Right lobe of liver (tissue), 6 donors: Measurements from ENCODE around the gene PRKN. TPM values are rescaled to one million over a fixed set of nuclear protein-coding genes. Genes with fewer than 3 reads are reported as not detected.

Source experiments
- ATAC-seq, 4 donors: fragments of 200-7000 bp; cut with Tn5 transposase; one replicate each; pipeline ENCODE4 v1.9.1; 2020; ENCODE audit warnings: mild to moderate bottlenecking in 4 of 4, moderate library complexity in 4 of 4
- DNase-seq, 3 donors: peaks; one replicate each; pipeline ENCODE4 v3.0.0-alpha.2; 2020
- H3K27ac ChIP-seq, 3 donors: fragments of 200-600 bp; one replicate each; pipeline ENCODE4 v1.8.0; 2022
- H3K27me3 ChIP-seq, 2 donors: fragments of 200-600 bp; one replicate each; pipeline ENCODE4 v1.8.0; 2022
- H3K36me3 ChIP-seq, 4 donors: fragments of 200-600 bp; sonication (generic) in 1 of 4; one replicate each; pipeline versions ENCODE4 v1.5.1 to v1.8.0; 2017 to 2022; ENCODE audit warnings: control low read depth in 1 of 4
- H3K4me1 ChIP-seq, 4 donors: fragments of 200-600 bp; sonication (generic) in 1 of 4; one replicate each; pipeline versions ENCODE4 v1.5.1 to v1.8.0; 2017 to 2022; ENCODE audit warnings: control low read depth in 1 of 4
- H3K4me3 ChIP-seq, 3 donors: fragments of 200-600 bp; one replicate each; pipeline ENCODE4 v1.8.0; 2022
- H3K9me3 ChIP-seq, 4 donors: fragments of 200-600 bp; sonication (generic) in 1 of 4; one replicate each; pipeline versions ENCODE4 v1.5.1 to v1.8.0; 2017 to 2022; ENCODE audit warnings: control low read depth in 1 of 4
- POLR2A ChIP-seq: fragments of 450-650 bp; IDR thresholded peaks from one replicate; pipeline ENCODE4 v1.6.1; 2017; ENCODE audit warnings: antibody characterized with exemption, mild to moderate bottlenecking
- WGBS: methylation state at CpG from one replicate; pipeline ENCODE4 v1.1.6; 2018; ENCODE audit warnings: low coverage, low lambda C conversion rate; ENCODE audit not compliant: insufficient coverage; ENCODE audit errors: missing lambda C conversion rate; 5-methylcytosine and 5-hydroxymethylcytosine counted together
- intact Hi-C, 2 donors: fragments of 100-400 bp; cut with DNase I; formaldehyde crosslinking; loops; one replicate each; pipeline versions ENCODE4 v1.11.2 to v1.14.1; 2022
- total RNA-seq, 6 experiments: library from RNA; depleted of rRNA in 2 of 6; stranded (reverse); fragments of >200 nt in 2 of 6; fragmentation: NEBNext Ultra II Directional in 3 of 6; extraction: Animal tissue kit (Norgen Biotek cat#: 25700) in 3 of 6; gene quantifications; one replicate each; pipeline versions ENCODE4 v1.1.0 to v1.2.4, GENCODE V29; 2016 to 2023
- TF ChIP-seq, protein P1 (sequence below), 4 donors: fragments of 200-600 bp in 3 of 4; fragments of 450-650 bp in 1 of 4; IDR thresholded peaks; one replicate each; pipeline versions ENCODE4 v1.5.1 to v1.8.0; 2016 to 2022; ENCODE audit warnings: antibody characterized with exemption in 4 of 4, mild to moderate bottlenecking in 2 of 4
- donor health status: DM: no; HTN: yes; CAD: no.
- donor health status: DM: no; HTN: no; CAD: no.
- donor health status: DM: no; HTN: no; CAD: no.
- donor health status: DM: no; HTN: yes; CAD: no.
- donor health status: DM: no; HTN: yes; CAD: no.

The PRKN gene
- total RNA-seq, 6 experiments from 2014 or later = 1.1 to 3.7 (median 2.2) TPM

GRCh38 chr6:162421004-162421403 is 306.6 kb downstream of the PRKN start:
- WGBS = 43% methylated on average over 4 of the region's 4 CpGs
- no peak for ATAC-seq
- TF ChIP-seq, protein P1, sequence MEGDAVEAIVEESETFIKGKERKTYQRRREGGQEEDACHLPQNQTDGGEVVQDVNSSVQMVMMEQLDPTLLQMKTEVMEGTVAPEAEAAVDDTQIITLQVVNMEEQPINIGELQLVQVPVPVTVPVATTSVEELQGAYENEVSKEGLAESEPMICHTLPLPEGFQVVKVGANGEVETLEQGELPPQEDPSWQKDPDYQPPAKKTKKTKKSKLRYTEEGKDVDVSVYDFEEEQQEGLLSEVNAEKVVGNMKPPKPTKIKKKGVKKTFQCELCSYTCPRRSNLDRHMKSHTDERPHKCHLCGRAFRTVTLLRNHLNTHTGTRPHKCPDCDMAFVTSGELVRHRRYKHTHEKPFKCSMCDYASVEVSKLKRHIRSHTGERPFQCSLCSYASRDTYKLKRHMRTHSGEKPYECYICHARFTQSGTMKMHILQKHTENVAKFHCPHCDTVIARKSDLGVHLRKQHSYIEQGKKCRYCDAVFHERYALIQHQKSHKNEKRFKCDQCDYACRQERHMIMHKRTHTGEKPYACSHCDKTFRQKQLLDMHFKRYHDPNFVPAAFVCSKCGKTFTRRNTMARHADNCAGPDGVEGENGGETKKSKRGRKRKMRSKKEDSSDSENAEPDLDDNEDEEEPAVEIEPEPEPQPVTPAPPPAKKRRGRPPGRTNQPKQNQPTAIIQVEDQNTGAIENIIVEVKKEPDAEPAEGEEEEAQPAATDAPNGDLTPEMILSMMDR (IDR thresholded peaks at IDR 0.05) = no peak
- no peak for TF ChIP-seq POLR2A

DNA sequence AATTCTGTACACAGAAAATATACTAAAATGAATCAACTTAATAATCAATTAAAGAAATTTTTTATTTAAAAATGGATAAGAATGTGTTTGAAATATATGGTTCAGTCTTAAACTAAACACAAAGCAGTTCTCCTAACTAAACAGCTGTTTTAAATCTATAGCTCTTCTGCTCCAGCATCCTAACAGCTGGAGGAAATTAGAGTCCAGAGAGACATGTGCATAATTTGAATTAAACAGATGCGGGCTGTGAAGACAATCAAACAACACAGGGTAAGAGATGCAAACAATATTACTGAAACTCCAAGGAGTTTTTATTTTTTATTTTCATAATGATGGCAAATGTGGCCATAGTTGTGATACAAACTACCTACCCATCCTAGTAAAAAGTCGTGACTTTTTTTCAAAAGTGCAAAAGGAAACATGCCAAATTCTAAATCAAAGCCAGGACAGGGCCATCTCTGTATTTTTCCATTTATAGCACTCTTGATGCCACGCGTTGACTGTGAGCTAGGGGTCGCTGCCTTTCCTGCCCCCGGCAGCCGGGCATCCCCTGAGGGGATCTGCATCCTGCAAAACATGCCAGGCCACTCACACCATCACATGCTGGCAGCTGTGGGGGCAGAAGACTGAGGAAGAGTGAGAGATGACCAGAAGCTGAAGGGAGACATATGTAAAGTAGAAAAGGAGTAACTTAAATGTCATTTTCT is 310.6 kb downstream of the PRKN start:
- Histone ChIP-seq H3K4me1 (peaks cover 0 to 6% (median 0%) of the 10 kb centered on the region in 4 donors), H3K27ac (no peak overlapping the region), H3K9me3 (no peaks in the 10 kb centered on the region), H3K27me3 (no peaks in the 10 kb centered on the region), H3K4me3 (no peak overlapping the region), H3K36me3 (no peaks in the 10 kb centered on the region)
- ATAC-seq (no peak), DNase-seq (no peak)
- intact Hi-C loops = no loop called here
- no peak for TF ChIP-seq POLR2A
- TF ChIP-seq, protein P1 (IDR thresholded peaks at IDR 0.05) = no peak
- 89% methylated on average over 6 of the region's 7 CpGs for WGBS

More at GRCh38 chr6:162421004-162421403, 306.6 kb downstream of the PRKN start:
- Histone ChIP-seq H3K36me3 (no peaks in the 10 kb centered on the region), H3K27me3 (no peaks in the 10 kb centered on the region), H3K4me3 (no peak overlapping the region), H3K9me3 (no peaks in the 10 kb centered on the region), H3K27ac (no peak overlapping the region), H3K4me1 (peaks cover 0 to 6% (median 0%) of the 10 kb centered on the region in 4 donors)
- intact Hi-C loops = no loop called here
- no peak for DNase-seq

DNA sequence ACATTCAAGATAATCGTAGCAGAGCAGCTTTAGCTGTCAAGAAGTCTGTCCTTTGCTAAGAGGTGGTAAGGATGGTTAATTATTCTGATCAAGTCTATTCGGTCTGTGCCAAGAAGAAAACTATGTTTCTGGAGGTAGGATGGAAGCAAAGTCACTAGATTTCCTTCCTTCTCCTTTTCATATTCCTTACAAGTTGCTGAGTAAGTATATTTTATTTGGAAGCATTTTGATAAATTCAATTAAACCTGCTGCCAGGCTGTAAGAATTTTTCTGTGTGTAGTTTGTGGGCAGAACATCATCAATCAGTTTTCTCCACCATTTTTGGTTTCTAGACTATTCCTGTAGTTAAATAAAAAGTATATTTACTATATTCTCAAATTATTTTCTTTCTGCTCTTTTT is 311.3 kb downstream of the PRKN start:
- no peaks in the 10 kb centered on the region for H3K27me3 ChIP-seq
- H3K36me3 ChIP-seq = no peaks in the 10 kb centered on the region
- TF ChIP-seq POLR2A = no peak
- TF ChIP-seq, protein P1 (IDR thresholded peaks at IDR 0.05) = no peak
- DNase-seq = no peak
- no peak overlapping the region for H3K27ac ChIP-seq
- intact Hi-C loops = no loop called here
- ATAC-seq = no peak
- no peaks in the 10 kb centered on the region for H3K9me3 ChIP-seq
- H3K4me3 ChIP-seq = no peak overlapping the region
- peaks cover 0 to 2% (median 0%) of the 10 kb centered on the region in 4 donors for H3K4me1 ChIP-seq
- 65% methylated on average over 2 of the region's 2 CpGs for WGBS

- no peaks in the 10 kb centered on the region for H3K36me3 ChIP-seq
- no peaks in the 10 kb centered on the region for H3K9me3 ChIP-seq
- H3K4me1 ChIP-seq = no peaks in the 10 kb centered on the region
- TF ChIP-seq, protein P1 (IDR thresholded peaks at IDR 0.05) = no peak
- no peak for TF ChIP-seq POLR2A
- no peak overlapping the region for H3K27ac ChIP-seq
- no peak overlapping the region for H3K4me3 ChIP-seq
- H3K27me3 ChIP-seq = no peaks in the 10 kb centered on the region
- 70% methylated on average over 8 of the region's 8 CpGs for WGBS
- DNase-seq (no peak), ATAC-seq (no peak)
- intact Hi-C loops = no loop called here
Observed at GRCh38 chr6:162409741-162410691, 317.6 kb downstream of the PRKN start.
